GM21723 (cell line): ENCODE data around the gene RAVER2.

Experiments
- ATAC-seq: cut with Tn5 transposase; IDR thresholded peaks from one replicate; pipeline ENCODE4 v1.9.1; 2021; ENCODE audit warnings: mild to moderate bottlenecking, moderate library complexity; ENCODE audit not compliant: unreplicated experiment

RAVER2 gene

DNA sequence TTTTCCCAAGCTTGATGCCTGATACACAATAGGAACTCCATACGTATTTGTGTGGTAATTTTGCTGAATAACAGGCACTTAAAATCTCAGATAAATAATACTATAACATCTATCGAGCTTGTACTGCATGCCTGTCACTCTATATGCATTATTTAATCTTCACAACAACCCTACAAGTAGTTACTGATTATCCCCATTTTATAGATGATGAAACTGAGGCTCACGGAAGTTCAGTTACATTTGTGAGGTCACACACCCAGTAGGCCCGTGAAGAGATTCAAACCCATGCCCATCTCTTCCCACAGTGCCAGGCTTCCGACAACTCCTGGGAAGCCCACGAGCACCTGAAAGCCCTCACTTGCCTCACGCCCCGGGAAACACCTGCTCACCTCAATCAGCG lies 98.8 kb downstream of the RAVER2 start:
- ATAC-seq = no peak

DNA sequence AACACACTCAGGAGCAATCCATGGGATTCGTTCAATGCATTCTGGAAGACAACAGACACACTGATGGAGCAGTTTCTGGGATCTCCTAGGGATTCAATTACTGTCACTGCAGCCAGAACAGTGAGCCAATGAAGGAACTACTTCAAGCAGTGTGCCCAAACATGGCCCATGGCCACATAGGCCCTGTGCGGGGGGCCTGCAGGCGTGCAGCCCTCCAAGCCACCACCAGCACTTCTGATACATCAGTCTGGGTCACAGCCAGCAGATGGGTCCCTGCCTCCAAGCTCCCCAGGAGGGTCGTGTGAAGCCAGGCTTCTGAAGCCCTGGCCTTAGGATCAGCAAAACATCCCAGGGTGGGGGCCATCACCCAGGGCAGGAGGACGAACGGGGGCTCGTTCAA lies 99.3 kb downstream of the RAVER2 start:
- ATAC-seq = no peak

DNA sequence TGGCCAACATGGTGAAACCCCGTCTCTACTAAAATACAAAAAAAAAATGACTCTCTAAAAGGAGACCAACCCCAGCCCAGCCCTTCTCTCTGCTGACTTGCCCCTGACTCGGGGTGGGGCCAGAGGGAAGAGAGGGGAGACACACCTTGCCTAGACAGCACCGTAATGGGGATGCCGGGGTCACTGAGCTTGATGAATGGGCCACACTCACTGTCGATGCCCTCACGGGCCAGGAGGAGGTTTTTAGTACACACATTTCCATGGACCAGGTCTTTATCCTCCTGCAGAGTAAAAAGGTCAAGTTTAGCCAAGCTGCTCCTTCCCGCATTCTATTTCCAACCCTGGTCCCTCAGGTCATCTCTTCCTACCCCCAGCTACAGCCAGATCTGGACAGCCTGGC lies 99.7 kb downstream of the RAVER2 start:
- ATAC-seq = no peak

DNA sequence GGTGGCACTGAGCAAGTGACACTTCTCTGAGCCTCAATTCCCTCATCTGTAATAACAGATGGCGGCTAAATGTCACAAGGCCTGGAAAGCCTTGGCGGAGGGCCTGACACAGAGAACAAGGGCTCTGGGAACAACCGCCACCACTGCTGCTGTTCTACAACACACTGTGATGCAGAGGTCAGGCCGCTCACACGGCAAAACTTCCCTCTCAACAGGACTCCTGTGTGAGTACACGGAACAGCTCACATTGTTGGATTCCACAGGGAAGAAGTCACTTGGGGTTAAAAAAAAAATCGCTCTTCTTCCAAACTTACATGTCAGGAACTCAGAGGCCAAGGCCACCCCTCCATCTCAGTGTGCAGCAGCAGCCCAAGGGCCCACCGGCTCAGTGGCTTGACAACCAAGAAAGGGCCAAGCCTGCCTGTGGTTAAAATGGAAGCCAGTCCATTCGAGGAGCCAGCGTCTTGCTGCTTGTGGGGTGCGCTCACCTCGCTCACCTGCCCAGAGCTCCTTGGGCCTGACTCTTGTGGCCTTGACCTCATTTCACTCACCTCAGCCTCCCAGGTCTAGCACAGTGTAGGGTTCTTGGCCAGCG lies 101.1 kb downstream of the RAVER2 start:
- no peak for ATAC-seq

DNA sequence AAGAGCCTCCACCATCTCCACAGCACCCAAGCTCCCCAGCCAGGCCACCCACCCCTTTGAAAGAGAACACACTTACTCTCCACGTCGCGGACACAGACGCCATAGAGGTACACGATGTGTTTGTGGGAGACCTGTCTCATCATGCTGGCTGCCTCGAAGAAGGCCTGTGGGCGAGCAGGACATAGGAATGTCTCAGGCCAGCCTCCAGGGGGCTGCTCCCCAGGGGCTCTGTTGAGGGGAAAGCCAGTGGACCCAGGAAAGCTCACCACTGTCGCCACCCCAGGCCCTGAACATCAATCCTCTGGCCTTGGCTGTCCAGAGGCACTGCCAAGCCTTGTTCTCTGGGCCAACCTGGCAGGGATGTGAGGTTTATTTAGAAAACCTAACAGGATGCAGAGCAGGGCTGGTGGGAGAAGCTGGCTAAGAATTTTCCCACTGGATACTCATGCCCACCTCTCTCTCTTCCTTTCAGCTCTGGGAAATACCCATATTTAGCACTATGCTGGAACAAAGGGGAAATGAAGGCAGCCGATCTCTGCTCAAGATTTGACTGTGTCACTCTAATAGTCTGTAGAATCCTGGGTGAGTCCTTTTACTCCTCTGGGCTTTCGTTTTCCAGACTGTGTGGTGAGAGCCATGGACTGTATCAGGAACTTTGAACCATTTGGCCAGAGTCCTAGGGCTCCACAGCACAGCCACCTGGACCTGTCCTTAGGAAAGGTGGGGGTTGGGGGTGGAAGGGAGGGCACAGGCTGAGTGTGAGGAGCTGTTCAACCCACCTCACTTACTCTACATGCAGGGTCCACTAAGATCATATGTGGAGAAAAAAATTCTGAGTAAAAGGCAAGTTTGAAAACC lies 101.9 kb downstream of the RAVER2 start:
- no peak for ATAC-seq

DNA sequence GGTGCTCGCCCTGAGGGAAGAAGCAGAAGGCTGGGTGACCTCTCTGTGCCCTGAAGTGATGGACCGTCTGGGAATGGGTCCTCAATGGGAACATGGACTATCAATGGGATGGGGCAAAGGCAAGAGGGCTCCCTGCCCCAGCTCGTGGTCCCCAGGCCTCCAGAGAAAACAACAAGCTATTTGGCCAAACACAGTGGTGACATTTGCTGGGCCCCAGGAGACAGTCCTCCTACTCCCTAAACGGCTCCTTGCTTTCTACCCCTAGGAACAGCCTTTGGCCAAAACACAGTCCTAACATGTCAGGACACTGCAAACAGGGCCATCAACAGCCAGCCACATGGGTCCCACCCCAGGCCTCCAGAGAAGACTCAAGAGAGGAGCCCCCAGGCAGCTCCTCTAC lies 102.8 kb downstream of the RAVER2 start:
- no peak for ATAC-seq

DNA sequence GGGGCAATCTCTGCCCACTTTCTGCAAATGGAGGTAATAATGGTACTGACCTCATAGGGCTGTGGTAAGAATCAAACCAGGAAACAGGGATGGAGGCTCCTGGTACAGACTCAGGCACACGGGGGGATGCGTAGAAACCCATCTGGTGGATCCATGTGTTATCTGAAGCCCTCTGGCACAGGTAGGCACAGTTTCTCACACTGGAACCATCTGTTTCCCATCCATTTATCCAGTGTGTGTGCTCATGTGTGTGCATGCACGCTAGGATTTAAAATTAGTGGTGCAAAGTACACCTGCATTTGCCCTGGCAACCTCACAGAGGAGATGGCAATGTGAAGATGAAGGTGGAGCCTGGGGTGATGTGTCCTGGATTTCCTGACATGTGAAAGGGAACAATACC lies 103.3 kb downstream of the RAVER2 start:
- ATAC-seq = no peak

DNA sequence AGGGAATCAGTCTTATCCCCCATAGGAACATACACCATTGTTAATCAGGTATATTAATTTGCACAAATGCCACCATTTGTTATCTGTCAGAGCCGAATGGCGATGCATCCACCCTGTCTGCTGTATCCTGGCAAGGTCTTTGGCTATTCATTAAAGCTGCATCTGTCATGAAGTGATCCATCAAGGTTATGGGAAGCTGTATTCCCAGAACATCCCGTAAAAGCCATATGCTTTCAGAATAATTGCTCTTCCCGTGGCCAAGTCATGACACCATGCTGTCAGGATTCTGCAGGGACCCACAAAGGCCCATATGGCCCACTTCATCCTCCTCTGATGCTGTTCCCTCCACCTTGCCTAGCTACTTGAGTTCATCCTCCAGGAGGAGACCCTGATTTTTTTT lies 103.9 kb downstream of the RAVER2 start:
- no peak for ATAC-seq

DNA sequence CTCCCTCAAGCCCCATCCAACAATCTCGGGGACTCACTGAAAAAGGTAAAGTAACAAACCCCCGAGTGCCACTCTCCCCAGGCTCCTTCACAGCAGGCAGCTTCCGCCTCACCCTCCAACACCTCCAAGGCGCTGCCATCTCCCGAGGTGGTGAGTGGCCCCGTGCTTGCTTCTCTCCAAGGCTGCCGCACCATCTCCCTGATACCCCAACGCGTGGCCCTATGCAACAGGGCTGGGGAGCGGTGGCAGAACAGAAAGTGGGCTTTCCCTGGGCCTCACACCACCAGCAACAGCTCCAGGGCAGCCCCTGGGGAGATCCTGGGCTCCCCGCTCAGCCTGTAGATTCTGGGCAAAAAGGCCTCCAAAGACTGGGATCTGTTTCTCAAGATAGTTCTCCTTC lies 105.1 kb downstream of the RAVER2 start:
- no peak for ATAC-seq

DNA sequence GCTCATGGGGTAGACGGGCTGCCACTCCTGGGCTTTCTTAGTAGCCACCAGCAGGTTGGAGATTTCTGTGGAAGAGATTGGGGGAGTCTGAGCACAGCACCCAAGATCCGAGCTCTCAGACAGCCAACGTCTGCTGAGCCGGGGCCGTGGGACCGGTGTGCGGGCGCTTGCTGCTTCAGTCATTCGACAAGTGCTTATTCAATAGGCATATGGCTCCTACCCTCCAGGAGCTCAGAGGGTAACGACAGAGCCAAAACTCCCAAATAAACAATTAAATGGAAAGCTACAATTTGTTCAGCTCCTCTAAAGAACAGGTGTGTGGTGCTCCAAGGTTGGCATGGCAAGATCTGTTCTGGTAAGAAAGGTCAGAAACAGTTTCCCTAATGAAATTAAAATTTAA lies 106.0 kb downstream of the RAVER2 start:
- no peak for ATAC-seq

DNA sequence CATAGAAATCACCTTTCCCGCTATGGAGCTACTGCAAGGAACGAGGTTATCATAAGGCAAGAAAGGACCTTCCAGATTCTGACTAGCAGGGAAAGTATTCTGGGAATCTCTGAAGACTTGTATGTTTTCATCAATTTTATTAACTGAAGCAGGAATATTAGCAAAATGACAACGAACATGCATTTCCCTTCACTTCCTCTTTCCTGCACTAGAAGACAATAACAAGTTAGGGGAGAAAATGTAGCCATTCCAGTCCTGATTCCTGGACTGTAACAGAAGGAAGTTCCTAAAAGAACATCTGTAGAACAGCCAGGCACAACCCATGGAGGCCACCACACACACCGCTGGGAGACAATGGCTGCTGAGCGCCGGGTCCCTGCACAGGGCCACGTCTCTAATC lies 106.8 kb downstream of the RAVER2 start:
- no peak for ATAC-seq

DNA sequence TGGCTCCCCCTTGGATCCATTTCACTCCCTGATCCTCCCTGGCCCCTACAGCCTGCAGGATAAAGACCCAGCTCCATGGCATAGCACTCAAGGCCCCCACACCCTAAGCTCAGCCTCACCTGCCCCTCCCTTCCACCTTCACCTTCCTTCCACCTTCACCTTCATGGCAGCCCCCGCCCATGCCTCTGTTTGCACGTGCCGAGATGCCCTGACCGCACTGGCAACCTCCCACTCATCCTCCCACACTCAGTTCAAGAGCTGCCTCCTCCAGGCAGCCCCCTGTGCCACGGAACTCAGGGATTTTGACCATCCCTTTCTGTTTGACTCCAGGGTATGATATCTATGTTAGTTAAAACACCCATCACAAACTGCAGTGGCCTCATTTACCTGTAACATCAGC lies 109.8 kb downstream of the RAVER2 start:
- ATAC-seq = no peak

DNA sequence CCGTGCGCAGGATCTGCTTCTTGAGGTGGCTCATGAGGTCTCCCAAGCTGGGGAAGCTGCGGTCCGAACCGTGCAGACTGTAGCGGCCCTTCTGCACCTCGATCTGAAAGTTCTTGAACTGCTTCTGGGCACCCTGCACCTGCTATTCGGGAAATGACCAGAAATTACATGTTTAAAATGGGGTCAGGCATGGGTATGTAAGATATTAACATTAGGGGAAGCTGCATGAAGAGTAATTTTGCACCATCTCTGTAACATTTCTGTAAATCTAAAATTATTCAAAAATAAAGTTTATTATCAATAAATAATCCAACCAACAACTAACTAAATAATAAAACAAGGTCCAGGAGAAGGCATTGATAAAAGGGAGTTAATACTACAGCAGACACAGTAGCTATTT lies 110.7 kb downstream of the RAVER2 start:
- no peak for ATAC-seq

DNA sequence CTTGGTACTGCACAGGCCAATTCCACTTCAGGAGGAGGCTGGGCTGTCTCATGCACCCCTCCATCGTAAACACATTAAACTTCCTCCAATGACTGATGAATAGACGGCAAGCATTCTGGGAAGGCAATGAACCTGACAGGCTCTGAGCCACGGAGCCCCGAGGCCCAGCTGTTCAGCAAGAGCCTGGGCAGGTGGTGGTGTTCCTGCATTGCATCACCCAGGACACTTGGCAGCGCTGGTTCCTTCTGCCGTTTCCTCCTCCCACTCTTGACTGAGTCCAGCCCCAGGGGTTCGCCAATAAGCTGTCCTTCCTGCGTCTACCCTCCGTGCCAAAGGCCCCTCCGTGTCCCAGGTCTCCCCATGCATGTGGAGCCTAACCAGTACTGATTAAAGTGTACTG lies 111.7 kb downstream of the RAVER2 start:
- ATAC-seq = no peak

DNA sequence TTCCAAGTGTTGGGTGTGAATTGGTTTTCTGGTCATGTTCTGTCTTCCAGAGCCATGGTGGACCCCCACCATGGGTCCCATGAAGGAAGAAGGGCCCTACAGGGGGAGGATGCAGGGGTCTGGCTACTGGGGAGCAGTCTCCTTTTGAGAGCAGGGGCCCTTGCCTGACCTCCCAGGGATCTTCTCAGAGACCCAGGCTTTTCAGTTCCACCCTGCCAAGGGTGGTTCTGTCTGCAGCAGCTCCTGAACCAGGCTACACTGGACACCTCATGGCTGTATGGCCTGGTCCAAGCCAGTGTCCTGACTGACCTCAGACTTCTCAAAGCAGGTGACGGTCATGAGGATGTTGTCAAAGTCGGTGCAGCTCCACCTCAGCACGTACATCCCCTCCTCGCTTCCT lies 112.5 kb downstream of the RAVER2 start:
- ATAC-seq = no peak

DNA sequence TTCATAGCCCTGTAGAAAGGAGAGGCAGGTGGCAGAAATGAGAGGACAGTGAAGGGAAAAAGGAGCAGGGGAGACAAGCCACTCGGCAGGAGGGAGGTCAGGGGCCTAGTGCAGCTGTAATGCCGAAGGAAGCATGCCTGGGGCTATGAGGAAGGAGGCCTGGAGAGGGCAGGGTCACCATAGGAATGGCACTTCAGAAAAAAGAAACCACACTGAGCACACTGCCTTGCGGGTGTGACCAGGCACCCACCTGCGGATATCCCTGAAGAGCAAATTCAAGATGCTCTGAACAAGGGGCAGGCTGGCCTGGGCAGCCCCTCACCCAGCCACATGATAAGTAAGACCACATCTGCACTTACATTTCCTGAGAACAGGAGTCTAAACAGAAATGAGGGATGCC lies 116.7 kb downstream of the RAVER2 start:
- no peak for ATAC-seq

DNA sequence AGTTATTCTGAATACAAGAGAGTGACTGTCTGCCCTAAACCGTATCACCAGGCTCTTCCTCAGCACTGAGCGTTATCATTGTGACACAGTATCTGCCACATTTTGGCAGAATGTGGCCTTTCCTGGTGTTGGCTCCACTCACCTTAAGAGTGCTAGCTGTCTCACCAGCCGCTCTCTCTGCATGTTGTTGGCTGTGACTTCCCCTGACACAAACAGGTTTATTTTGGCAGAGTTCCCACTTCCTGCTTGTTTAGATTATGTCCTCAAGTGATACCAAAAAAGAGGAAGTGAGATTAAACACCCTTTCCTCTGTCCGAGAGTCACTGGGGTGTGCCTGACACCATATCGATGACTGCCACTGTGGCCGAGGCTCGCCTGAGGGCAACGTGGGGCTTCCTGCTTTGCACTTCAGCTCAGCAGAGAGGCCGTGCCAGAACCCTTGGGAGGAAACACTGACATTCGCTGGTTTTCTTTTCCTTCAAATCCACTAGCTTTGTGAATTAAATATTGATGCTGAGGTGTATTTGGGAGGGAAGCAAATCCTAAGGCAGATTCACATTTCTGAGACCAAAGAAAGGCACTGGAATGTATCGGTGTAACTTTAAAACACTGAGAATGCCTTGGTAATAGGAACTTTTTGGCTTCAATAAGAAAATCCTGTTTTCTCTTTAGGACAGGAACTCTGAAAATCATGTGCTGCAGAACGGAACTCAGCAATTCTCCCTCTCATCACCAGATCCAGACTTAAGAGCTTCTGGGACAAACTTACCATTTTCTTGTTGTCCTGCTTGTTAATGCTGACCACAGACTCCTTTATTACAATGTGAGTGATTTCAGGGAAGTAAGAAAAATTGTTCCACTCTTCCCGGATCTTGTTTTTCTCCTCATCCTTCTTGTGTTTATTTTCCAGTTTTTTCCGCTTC lies 119.4 kb downstream of the RAVER2 start:
- peak; percentile 100 for ATAC-seq

DNA sequence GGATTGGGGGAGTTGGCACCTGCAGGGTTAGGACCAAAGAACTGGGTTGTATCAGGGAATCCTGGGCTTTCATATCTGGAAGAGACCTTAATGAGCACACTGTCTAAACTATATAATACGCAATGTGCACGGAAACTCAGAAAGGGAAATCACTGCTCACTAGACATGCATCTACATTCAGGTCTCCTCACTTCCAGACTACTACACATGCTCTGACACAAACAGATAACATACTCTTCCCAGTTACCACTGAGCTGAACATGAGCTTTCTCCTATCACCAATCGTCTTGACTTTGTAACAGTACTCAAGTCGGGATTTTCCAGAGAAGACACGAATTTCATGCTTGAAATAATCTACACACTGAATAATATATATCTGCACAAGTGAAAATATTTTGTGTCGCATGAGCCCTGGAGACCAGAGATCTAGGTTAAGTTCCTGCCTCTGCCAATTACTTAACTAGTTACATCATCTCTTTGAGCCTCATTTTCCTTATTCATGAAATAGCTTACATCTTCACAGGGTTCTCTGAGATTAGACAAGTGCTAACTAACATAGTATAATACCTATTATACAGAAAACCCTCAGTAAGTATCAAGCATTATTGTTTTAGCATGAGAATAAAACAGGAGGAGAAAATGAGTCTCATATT lies 120.4 kb downstream of the RAVER2 start:
- ATAC-seq = no peak

DNA sequence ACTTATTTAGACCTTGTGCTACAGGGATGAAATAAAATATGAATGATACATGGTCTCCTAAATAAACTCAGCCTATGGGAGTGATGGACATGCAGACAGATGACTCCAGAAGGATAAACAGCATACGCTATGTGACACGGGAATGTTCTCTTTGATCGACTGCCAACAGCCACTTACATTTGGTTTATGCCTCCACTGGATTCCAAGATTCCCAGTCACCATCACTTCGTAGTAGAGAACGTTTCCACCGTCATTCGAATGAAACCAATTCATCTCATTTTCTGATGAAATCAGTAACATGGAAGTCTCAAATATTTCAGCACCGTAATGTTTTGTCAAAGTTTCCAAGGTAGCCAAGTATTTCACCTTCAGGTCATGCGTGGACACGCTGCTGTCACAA lies 121.8 kb downstream of the RAVER2 start:
- no peak for ATAC-seq

DNA sequence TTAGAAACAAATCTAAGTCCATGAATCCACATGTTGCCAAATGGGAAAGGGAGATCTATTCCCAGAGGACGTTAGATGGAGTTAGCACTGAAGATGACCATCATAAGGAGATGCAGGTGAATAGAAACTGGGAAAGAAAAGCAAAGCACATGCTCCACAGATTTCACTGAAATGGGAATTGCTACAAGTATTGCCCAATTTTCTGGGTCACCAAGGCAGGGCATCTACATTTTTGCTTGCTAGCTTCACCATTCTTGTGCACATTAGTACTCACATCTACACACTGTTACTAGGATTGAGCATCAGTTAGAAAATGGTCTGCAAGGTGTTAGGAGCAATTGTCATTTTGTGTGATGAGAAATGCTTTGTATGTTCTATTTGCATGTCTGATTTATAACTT lies 122.4 kb downstream of the RAVER2 start:
- ATAC-seq = no peak

DNA sequence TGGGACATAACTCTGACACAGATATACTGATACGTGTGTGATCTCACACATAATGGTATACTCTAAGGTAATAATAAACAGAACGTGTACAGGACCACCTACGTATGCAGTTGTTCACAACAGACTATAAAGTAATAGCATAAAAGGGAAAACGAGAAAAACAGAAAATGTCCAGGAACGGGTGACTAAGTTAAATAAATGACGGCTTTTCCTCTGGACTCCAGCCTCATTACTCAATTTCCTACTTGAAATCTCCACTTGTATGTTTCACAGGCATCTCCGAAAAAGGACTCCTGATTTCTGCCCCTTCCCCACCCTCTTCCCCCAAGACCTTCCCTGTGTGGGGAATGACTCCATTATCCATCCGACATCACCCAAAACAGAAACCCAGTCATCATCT lies 126.4 kb downstream of the RAVER2 start:
- no peak for ATAC-seq
